T-helper 1 cell treated with Interleukin-12 subunit alpha and Interleukin-12 subunit beta and Interleukin-4 antibody, amounts not matched to agents 30 μg/mL and 1 μg/mL, for 36 hours (primary cell): ENCODE results near the gene BAAT.

Experiments
- H3K27ac Mint-ChIP-seq: one replicate; pipeline ENCODE4 v1.8.0; 2021; ENCODE audit warnings: mild to moderate bottlenecking, mixed read lengths
- H3K27me3 Mint-ChIP-seq: one replicate; pipeline ENCODE4 v1.8.0; 2021; ENCODE audit warnings: low read depth, mixed read lengths
- H3K36me3 Mint-ChIP-seq: one replicate; pipeline ENCODE4 v1.8.0; 2021; ENCODE audit warnings: low read depth, mixed read lengths
- H3K4me1 Mint-ChIP-seq: one replicate; pipeline ENCODE4 v1.8.0; 2021; ENCODE audit warnings: low read depth, mixed read lengths
- H3K4me3 Mint-ChIP-seq: one replicate; pipeline ENCODE4 v1.8.0; 2021; ENCODE audit warnings: mild to moderate bottlenecking, moderate library complexity, mixed read lengths
- H3K9me3 Mint-ChIP-seq: one replicate; pipeline ENCODE4 v1.8.0; 2021; ENCODE audit warnings: mixed read lengths

BAAT gene

GRCh38 chr9:101359679-101360078 lies 25.1 kb downstream of the BAAT start:
- Mint-ChIP-seq H3K36me3 (no peaks in the 10 kb centered on the region), H3K9me3 (no peaks in the 10 kb centered on the region), H3K4me1 (no peaks in the 10 kb centered on the region), H3K4me3 (no peak overlapping the region), H3K27me3 (no peaks in the 10 kb centered on the region), H3K27ac (no peak overlapping the region)

- Mint-ChIP-seq H3K27ac (no peak overlapping the region), H3K36me3 (no peaks in the 10 kb centered on the region), H3K4me3 (no peak overlapping the region), H3K27me3 (no peaks in the 10 kb centered on the region), H3K9me3 (no peaks in the 10 kb centered on the region), H3K4me1 (no peaks in the 10 kb centered on the region)
These were observed 28.2 kb downstream of the BAAT start for GRCh38 chr9:101356619-101357018.

GRCh38 chr9:101354765-101355708 lies 29.8 kb downstream of the BAAT start:
- H3K4me1 Mint-ChIP-seq, result no peaks in the 10 kb centered on the region
- H3K4me3 Mint-ChIP-seq, result no peak overlapping the region
- no peaks in the 10 kb centered on the region for H3K27me3 Mint-ChIP-seq
- no peaks in the 10 kb centered on the region for H3K9me3 Mint-ChIP-seq
- no peak overlapping the region for H3K27ac Mint-ChIP-seq
- no peaks in the 10 kb centered on the region for H3K36me3 Mint-ChIP-seq

GRCh38 chr9:101354143-101354764 lies 30.6 kb downstream of the BAAT start:
- H3K4me1 Mint-ChIP-seq, result no peaks in the 10 kb centered on the region
- H3K27me3 Mint-ChIP-seq, result no peaks in the 10 kb centered on the region
- H3K4me3 Mint-ChIP-seq, result no peak overlapping the region
- H3K27ac Mint-ChIP-seq, result no peak overlapping the region
- H3K9me3 Mint-ChIP-seq, result no peaks in the 10 kb centered on the region
- no peaks in the 10 kb centered on the region for H3K36me3 Mint-ChIP-seq

GRCh38 chr9:101353683-101354082 lies 31.1 kb downstream of the BAAT start:
- Mint-ChIP-seq H3K9me3 (no peaks in the 10 kb centered on the region), H3K36me3 (no peaks in the 10 kb centered on the region), H3K27ac (no peak overlapping the region), H3K4me3 (no peak overlapping the region), H3K27me3 (no peaks in the 10 kb centered on the region), H3K4me1 (no peaks in the 10 kb centered on the region)

- Mint-ChIP-seq H3K27ac (no peak overlapping the region), H3K27me3 (no peaks in the 10 kb centered on the region), H3K4me1 (no peaks in the 10 kb centered on the region), H3K36me3 (no peaks in the 10 kb centered on the region), H3K9me3 (no peaks in the 10 kb centered on the region), H3K4me3 (no peak overlapping the region)
These were observed 31.8 kb downstream of the BAAT start for GRCh38 chr9:101352892-101353463.

- no peak overlapping the region for H3K27ac Mint-ChIP-seq
- H3K27me3 Mint-ChIP-seq, result no peaks in the 10 kb centered on the region
- H3K9me3 Mint-ChIP-seq, result no peaks in the 10 kb centered on the region
- no peaks in the 10 kb centered on the region for H3K4me1 Mint-ChIP-seq
- no peaks in the 10 kb centered on the region for H3K36me3 Mint-ChIP-seq
- no peak overlapping the region for H3K4me3 Mint-ChIP-seq
These were observed 34.5 kb downstream of the BAAT start for GRCh38 chr9:101350285-101350684.

- no peaks in the 10 kb centered on the region for H3K9me3 Mint-ChIP-seq
- H3K4me1 Mint-ChIP-seq, result no peaks in the 10 kb centered on the region
- no peak overlapping the region for H3K4me3 Mint-ChIP-seq
- no peak overlapping the region for H3K27ac Mint-ChIP-seq
- H3K36me3 Mint-ChIP-seq, result no peaks in the 10 kb centered on the region
- no peaks in the 10 kb centered on the region for H3K27me3 Mint-ChIP-seq
These were observed 42.2 kb downstream of the BAAT start for GRCh38 chr9:101342595-101342994.

- H3K4me1 Mint-ChIP-seq, result no peaks in the 10 kb centered on the region
- H3K27ac Mint-ChIP-seq, result no peak overlapping the region
- H3K9me3 Mint-ChIP-seq, result no peaks in the 10 kb centered on the region
- H3K36me3 Mint-ChIP-seq, result no peaks in the 10 kb centered on the region
- H3K4me3 Mint-ChIP-seq, result no peak overlapping the region
- no peaks in the 10 kb centered on the region for H3K27me3 Mint-ChIP-seq
These were observed 42.8 kb downstream of the BAAT start for GRCh38 chr9:101341958-101342357.

- H3K36me3 Mint-ChIP-seq, result no peaks in the 10 kb centered on the region
- H3K4me3 Mint-ChIP-seq, result no peak overlapping the region
- no peaks in the 10 kb centered on the region for H3K4me1 Mint-ChIP-seq
- H3K27me3 Mint-ChIP-seq, result no peaks in the 10 kb centered on the region
- no peaks in the 10 kb centered on the region for H3K9me3 Mint-ChIP-seq
- H3K27ac Mint-ChIP-seq, result no peak overlapping the region
These were observed 47.6 kb downstream of the BAAT start for GRCh38 chr9:101337237-101337636.

- Mint-ChIP-seq H3K27ac (no peak overlapping the region), H3K4me3 (no peak overlapping the region), H3K36me3 (no peaks in the 10 kb centered on the region), H3K27me3 (no peaks in the 10 kb centered on the region), H3K4me1 (no peaks in the 10 kb centered on the region), H3K9me3 (no peaks in the 10 kb centered on the region)
These were observed 48.7 kb downstream of the BAAT start for GRCh38 chr9:101336091-101336490.

GRCh38 chr9:101333926-101334702 lies 50.7 kb downstream of the BAAT start:
- Mint-ChIP-seq H3K27ac (no peak overlapping the region), H3K9me3 (no peaks in the 10 kb centered on the region), H3K36me3 (no peaks in the 10 kb centered on the region), H3K4me3 (no peak overlapping the region), H3K4me1 (no peaks in the 10 kb centered on the region), H3K27me3 (no peaks in the 10 kb centered on the region)

- H3K4me3 Mint-ChIP-seq, result no peak overlapping the region
- no peaks in the 10 kb centered on the region for H3K27me3 Mint-ChIP-seq
- H3K27ac Mint-ChIP-seq, result no peak overlapping the region
- no peaks in the 10 kb centered on the region for H3K9me3 Mint-ChIP-seq
- no peaks in the 10 kb centered on the region for H3K4me1 Mint-ChIP-seq
- no peaks in the 10 kb centered on the region for H3K36me3 Mint-ChIP-seq
These were observed 51.3 kb downstream of the BAAT start for GRCh38 chr9:101333490-101333889.

- H3K9me3 Mint-ChIP-seq, result no peaks in the 10 kb centered on the region
- no peaks in the 10 kb centered on the region for H3K4me1 Mint-ChIP-seq
- no peaks in the 10 kb centered on the region for H3K27me3 Mint-ChIP-seq
- no peaks in the 10 kb centered on the region for H3K36me3 Mint-ChIP-seq
- no peak overlapping the region for H3K27ac Mint-ChIP-seq
- no peak overlapping the region for H3K4me3 Mint-ChIP-seq
These were observed 52.4 kb downstream of the BAAT start for GRCh38 chr9:101332362-101332761.
